B cell (primary cell): Measurements from ENCODE around the gene MLXIP.

Source experiments
- CTCF ChIP-seq: fragments of 200-600 bp; IDR thresholded peaks from one replicate; pipeline ENCODE4 v1.8.0; 2022; ENCODE audit warnings: antibody characterized with exemption, mild to moderate bottlenecking
- EZH2 ChIP-seq: IDR thresholded peaks from 2 replicates; pipeline ENCODE4 v1.6.1; 2012; ENCODE audit warnings: borderline replicate concordance, low read depth, mild to moderate bottlenecking, moderate library complexity, low read length; ENCODE audit not compliant: insufficient read depth, poor library complexity, severe bottlenecking

GRCh38 chr12:122060081-122060501 lies 18.5 kb upstream of the MLXIP start:
- TF ChIP-seq CTCF (no peak), EZH2 (no peak)
